ENCODE measurements around the gene ARPC5. TPM values are rescaled to one million over a fixed set of nuclear protein-coding genes. Genes with fewer than 3 reads are reported as not detected.

The ARPC5 gene
- total RNA-seq, 1 donor from 2014 or later: 191 TPM

DNA sequence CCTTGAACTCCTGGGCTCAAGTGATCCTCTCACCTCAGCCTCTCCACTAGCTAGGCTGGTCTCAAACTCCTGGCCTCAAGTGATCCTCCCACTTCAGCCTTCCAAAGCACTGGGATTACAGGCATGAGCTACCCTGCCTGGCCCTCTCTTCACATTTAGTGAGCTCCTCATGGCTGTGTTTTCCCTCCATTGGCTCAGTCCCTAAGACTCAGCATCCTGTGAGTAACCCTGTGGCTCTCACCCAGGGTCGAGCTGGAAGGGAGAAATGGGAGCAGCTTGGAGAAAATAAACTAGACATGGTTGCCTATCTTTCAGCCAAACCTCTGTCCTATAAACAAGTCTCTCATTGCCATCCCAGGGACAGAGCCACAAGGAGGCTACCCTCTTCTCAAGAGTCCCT lies 62.9 kb downstream of the ARPC5 start:
- Histone ChIP-seq H3K4me1 (peaks cover 10% of the 10 kb centered on the region), H3K9me3 (no peaks in the 10 kb centered on the region), H3K27me3 (ENCODE audit: low read depth) (no peaks in the 10 kb centered on the region), H3K4me3 (no peak overlapping the region), H3K27ac (no peak overlapping the region), H3K36me3 (peaks cover 36% of the 10 kb centered on the region)
- DNase-seq (no peak), ATAC-seq (no peak)
- TF ChIP-seq, protein P1, sequence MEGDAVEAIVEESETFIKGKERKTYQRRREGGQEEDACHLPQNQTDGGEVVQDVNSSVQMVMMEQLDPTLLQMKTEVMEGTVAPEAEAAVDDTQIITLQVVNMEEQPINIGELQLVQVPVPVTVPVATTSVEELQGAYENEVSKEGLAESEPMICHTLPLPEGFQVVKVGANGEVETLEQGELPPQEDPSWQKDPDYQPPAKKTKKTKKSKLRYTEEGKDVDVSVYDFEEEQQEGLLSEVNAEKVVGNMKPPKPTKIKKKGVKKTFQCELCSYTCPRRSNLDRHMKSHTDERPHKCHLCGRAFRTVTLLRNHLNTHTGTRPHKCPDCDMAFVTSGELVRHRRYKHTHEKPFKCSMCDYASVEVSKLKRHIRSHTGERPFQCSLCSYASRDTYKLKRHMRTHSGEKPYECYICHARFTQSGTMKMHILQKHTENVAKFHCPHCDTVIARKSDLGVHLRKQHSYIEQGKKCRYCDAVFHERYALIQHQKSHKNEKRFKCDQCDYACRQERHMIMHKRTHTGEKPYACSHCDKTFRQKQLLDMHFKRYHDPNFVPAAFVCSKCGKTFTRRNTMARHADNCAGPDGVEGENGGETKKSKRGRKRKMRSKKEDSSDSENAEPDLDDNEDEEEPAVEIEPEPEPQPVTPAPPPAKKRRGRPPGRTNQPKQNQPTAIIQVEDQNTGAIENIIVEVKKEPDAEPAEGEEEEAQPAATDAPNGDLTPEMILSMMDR (IDR thresholded peaks at IDR 0.05): no peak
- intact Hi-C loops (cut with DNase I): no loop called here

GRCh38 chr1:183571678-183572268 lies 63.8 kb downstream of the ARPC5 start:
- TF ChIP-seq, protein P1 (IDR thresholded peaks at IDR 0.05): no peak
- ATAC-seq (no peak), DNase-seq (no peak)
- Histone ChIP-seq H3K4me3 (no peak overlapping the region), H3K27ac (no peak overlapping the region), H3K4me1 (peaks cover 16% of the 10 kb centered on the region), H3K9me3 (no peaks in the 10 kb centered on the region), H3K27me3 (ENCODE audit: low read depth) (no peaks in the 10 kb centered on the region), H3K36me3 (peaks cover 38% of the 10 kb centered on the region)
- intact Hi-C loops (cut with DNase I): no loop called here

Other genes with a start within 250 kb of the ARPC5 start
- gene NMNAT2, start 217.4 kb downstream of the ARPC5 start, total RNA-seq: 0.62 TPM
- 58.9 TPM for gene SMG7, start 163.3 kb downstream of the ARPC5 start, total RNA-seq
- 211 TPM for gene NCF2, start 45.3 kb downstream of the ARPC5 start, total RNA-seq
- 3.0 TPM for gene APOBEC4, start 17.5 kb upstream of the ARPC5 start, total RNA-seq
- 37.6 TPM for gene RGL1, start 169.3 kb upstream of the ARPC5 start, total RNA-seq

All from lower lobe of right lung (tissue), 2 donors.